Aorta (tissue), 5 donors: ENCODE measurements around the gene MYBPH. TPM values are rescaled to one million over a fixed set of nuclear protein-coding genes. Genes with fewer than 3 reads are reported as not detected.

Source experiments
- ATAC-seq: fragments of 200-7000 bp; cut with Tn5 transposase; one replicate; pipeline ENCODE4 v1.9.1; 2022; ENCODE audit warnings: moderate library complexity; ENCODE audit not compliant: low FRiP score
- DNase-seq, 2 donors: peaks; one replicate each; pipeline ENCODE4 v3.0.0-alpha.2; 2020
- H3K27ac ChIP-seq, 2 donors: one replicate each; pipeline ENCODE4 v1.5.1; 2013; ENCODE audit warnings: low read length in 2 of 2, mild to moderate bottlenecking in 2 of 2, moderate library complexity in 2 of 2, control low read depth in 1 of 2, inconsistent platforms in 1 of 2, low read depth in 1 of 2
- H3K27me3 ChIP-seq, 2 donors: one replicate each; pipeline ENCODE4 v1.6.1; 2013; ENCODE audit warnings: control low read depth in 1 of 2, low read length in 1 of 2, mild to moderate bottlenecking in 1 of 2, moderate library complexity in 1 of 2; ENCODE audit not compliant: insufficient read depth in 2 of 2, control insufficient read depth in 1 of 2
- H3K36me3 ChIP-seq, 2 donors: one replicate each; pipeline ENCODE4 v1.6.1; 2013; ENCODE audit warnings: control low read depth in 1 of 2, low read length in 1 of 2, mild to moderate bottlenecking in 1 of 2; ENCODE audit not compliant: insufficient read depth in 2 of 2, control insufficient read depth in 1 of 2
- H3K4me1 ChIP-seq, 2 donors: one replicate each; pipeline ENCODE4 v1.6.1; 2013; ENCODE audit warnings: low read length in 2 of 2, control low read depth in 1 of 2, mild to moderate bottlenecking in 1 of 2, moderate library complexity in 1 of 2; ENCODE audit not compliant: insufficient read depth in 2 of 2, control insufficient read depth in 1 of 2
- H3K4me3 ChIP-seq, 2 donors: one replicate each; pipeline ENCODE4 v1.5.1; 2013; ENCODE audit warnings: low read length in 2 of 2, control low read depth in 1 of 2, mild to moderate bottlenecking in 1 of 2
- H3K9me3 ChIP-seq: one replicate; pipeline ENCODE4 v1.6.1; 2013; ENCODE audit warnings: mild to moderate bottlenecking, low read length; ENCODE audit not compliant: control insufficient read depth
- WGBS, 2 donors: extraction: QIAGEN DNeasy Blood & Tissue Kit; methylation state at CpG; one replicate each; pipeline ENCODE4 v1.1.7; 2013; 5-methylcytosine and 5-hydroxymethylcytosine counted together
- intact Hi-C, 2 donors: fragments of 100-400 bp; cut with DNase I; formaldehyde crosslinking; loops; one replicate each; pipeline versions ENCODE4 v1.14.2 to v1.15.0; 2022
- polyA plus RNA-seq, 2 donors: library from polyadenylated mRNA; stranded (reverse); fragments of 200-250 nt; gene quantifications; one replicate each; pipeline ENCODE4 v1.2.3, GENCODE V29; 2013
- total RNA-seq, 2 donors: library from RNA; stranded (reverse); fragmentation: NEBNext Ultra II Directional; extraction: Animal tissue kit (Norgen Biotek cat#: 25700); gene quantifications; one replicate each; pipeline ENCODE4 v1.2.1, GENCODE V29; 2021
- donor health status: healthy with polysubstance abuse.
- donor health status: Bipolar disorder and iron deficiency.
- donor health status: DM: no; HTN: no; CAD: no.
- donor health status: DM: no; HTN: no; CAD: no.
- donor health status: DM: yes; HTN: yes; CAD: no.

The MYBPH gene
- total and polyA plus RNA-seq, 4 donors, result not detected

DNA sequence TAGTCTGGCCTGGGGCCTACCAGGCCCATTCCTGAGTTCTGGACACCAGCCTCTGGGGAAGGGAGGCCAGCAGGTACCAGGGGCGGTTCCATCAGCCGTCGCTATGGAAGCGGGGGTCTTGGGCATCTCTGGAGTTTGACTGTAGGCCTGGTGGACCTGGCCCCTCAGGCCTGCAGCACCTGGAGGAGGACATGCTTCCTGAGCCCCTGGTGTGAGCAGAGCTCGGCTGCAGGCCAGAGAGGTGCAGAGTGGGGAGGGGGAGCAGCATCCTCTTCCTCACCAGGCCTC lies 7.8 kb downstream of the MYBPH start:
- no peak overlapping the region for H3K4me3 ChIP-seq
- DNase-seq (peak in 1 of 2 donors; percentile 51), ATAC-seq (no peak)
- no peak overlapping the region for H3K27ac ChIP-seq
- no peaks in the 10 kb centered on the region for H3K36me3 ChIP-seq
- 90 to 96% methylated on average over 5 of the region's 5 CpGs for WGBS, 2 donors
- intact Hi-C loops, result loop anchor here in 1 of 2 donors (10.0 kb wide), 1 partner anchor 47 kb away; no protein-coding TSS in a partner anchor
- no peaks in the 10 kb centered on the region for H3K9me3 ChIP-seq
- H3K4me1 ChIP-seq, result no peaks in the 10 kb centered on the region
- no peaks in the 10 kb centered on the region for H3K27me3 ChIP-seq

GRCh38 chr1:203167026-203167912 lies 8.4 kb downstream of the MYBPH start:
- intact Hi-C loops, result loop anchor here in 1 of 2 donors (10.0 kb wide), 1 partner anchor 48 kb away; no protein-coding TSS in a partner anchor
- no peak for ATAC-seq
- Histone ChIP-seq H3K9me3 (no peaks in the 10 kb centered on the region), H3K4me1 (no peaks in the 10 kb centered on the region), H3K27ac (no peak overlapping the region), H3K4me3 (no peak overlapping the region), H3K36me3 (no peaks in the 10 kb centered on the region), H3K27me3 (no peaks in the 10 kb centered on the region)
- DNase-seq, result no peak
- 84 to 89% methylated on average over 23 of the region's 23 CpGs for WGBS, 2 donors

GRCh38 chr1:203166192-203166940 lies 9.3 kb downstream of the MYBPH start:
- Histone ChIP-seq H3K36me3 (no peaks in the 10 kb centered on the region), H3K27ac (no peak overlapping the region), H3K9me3 (no peaks in the 10 kb centered on the region), H3K4me3 (no peak overlapping the region), H3K27me3 (no peaks in the 10 kb centered on the region), H3K4me1 (no peaks in the 10 kb centered on the region)
- peak; percentile 26 for ATAC-seq
- 69 to 74% methylated on average over 14 of the region's 14 CpGs for WGBS, 2 donors
- intact Hi-C loops, result loop anchor here in 1 of 2 donors (10.0 kb wide), 1 partner anchor 48 kb away; no protein-coding TSS in a partner anchor
- no peak for DNase-seq

DNA sequence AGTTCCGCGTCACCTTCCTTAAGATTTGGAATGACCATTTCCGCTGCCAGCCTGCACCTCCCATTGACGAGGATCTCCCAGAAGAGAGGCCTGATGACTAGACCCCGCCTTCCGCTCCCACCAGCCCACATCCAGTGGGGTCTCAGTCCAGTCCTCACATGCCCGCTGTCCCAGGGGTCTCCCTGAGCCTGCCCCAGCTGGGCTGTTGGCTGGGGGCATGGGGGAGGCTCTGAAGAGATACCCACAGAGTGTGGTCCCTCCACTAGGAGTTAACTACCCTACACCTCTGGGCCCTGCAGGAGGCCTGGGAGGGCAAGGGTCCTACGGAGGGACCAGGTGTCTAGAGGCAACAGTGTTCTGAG lies 9.8 kb downstream of the MYBPH start:
- H3K36me3 ChIP-seq, result no peaks in the 10 kb centered on the region
- WGBS, 2 donors, result 96% methylated on average over 8 of the region's 8 CpGs
- H3K9me3 ChIP-seq, result no peaks in the 10 kb centered on the region
- no peak for ATAC-seq
- H3K4me3 ChIP-seq, result no peak overlapping the region
- peak in 1 of 2 donors; percentile 5 for DNase-seq
- no peaks in the 10 kb centered on the region for H3K4me1 ChIP-seq
- H3K27me3 ChIP-seq, result no peaks in the 10 kb centered on the region
- intact Hi-C loops, result loop anchor here in 1 of 2 donors (10.0 kb wide), 1 partner anchor 49 kb away; no protein-coding TSS in a partner anchor
- no peak overlapping the region for H3K27ac ChIP-seq

- Histone ChIP-seq H3K27ac (no peak overlapping the region), H3K9me3 (no peaks in the 10 kb centered on the region), H3K4me1 (no peaks in the 10 kb centered on the region), H3K27me3 (no peaks in the 10 kb centered on the region), H3K4me3 (no peak overlapping the region), H3K36me3 (no peaks in the 10 kb centered on the region)
- no peak for ATAC-seq
- intact Hi-C loops, result loop anchor here in 1 of 2 donors (10.0 kb wide), 1 partner anchor 50 kb away; no protein-coding TSS in a partner anchor
- DNase-seq, result peak in 1 of 2 donors; percentile 35
- WGBS, 2 donors, result 93 to 94% methylated on average over 28 of the region's 28 CpGs
These were observed 10.4 kb downstream of the MYBPH start for GRCh38 chr1:203165101-203165799.

- H3K9me3 ChIP-seq, result no peaks in the 10 kb centered on the region
- no peaks in the 10 kb centered on the region for H3K36me3 ChIP-seq
- intact Hi-C loops, result loop anchor here in 1 of 2 donors (10.0 kb wide), 1 partner anchor 51 kb away; no protein-coding TSS in a partner anchor
- no peaks in the 10 kb centered on the region for H3K27me3 ChIP-seq
- H3K27ac ChIP-seq, result no peak overlapping the region
- WGBS, 2 donors, result 69 to 73% methylated on average over 7 of the region's 7 CpGs
- no peak for DNase-seq
- H3K4me1 ChIP-seq, result no peaks in the 10 kb centered on the region
- no peak overlapping the region for H3K4me3 ChIP-seq
- ATAC-seq, result no peak
These were observed 11.6 kb downstream of the MYBPH start for GRCh38 chr1:203163891-203164635.

DNA sequence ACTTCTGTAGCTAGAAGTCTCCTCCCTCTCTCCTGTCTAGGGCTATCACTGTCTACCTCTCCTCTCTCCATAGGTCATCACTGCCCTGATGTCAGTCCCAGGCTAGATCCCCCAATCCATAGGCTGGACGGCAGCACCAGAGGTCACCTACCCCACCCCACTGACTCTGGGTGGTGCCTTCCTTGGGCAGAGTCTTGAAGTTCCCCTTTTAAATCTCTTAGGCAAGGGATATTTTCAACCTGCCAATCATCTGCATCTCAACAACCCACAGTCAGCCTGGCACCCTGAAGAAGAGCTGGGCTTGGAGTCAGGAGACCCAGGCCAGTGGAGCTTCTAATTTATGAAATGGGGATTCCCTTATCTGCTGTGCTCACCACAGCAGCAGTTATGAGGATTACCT lies 13.2 kb downstream of the MYBPH start:
- Histone ChIP-seq H3K9me3 (no peaks in the 10 kb centered on the region), H3K27me3 (no peaks in the 10 kb centered on the region), H3K4me3 (no peak overlapping the region), H3K36me3 (no peaks in the 10 kb centered on the region), H3K27ac (no peak overlapping the region), H3K4me1 (no peaks in the 10 kb centered on the region)
- ATAC-seq (no peak), DNase-seq (peak in 1 of 2 donors; percentile 30)
- 73% methylated on average over 1 of the region's 1 CpG for WGBS, 2 donors
- intact Hi-C loops, result loop anchor here in 1 of 2 donors (10.0 kb wide), 1 partner anchor 52 kb away; no protein-coding TSS in a partner anchor

DNA sequence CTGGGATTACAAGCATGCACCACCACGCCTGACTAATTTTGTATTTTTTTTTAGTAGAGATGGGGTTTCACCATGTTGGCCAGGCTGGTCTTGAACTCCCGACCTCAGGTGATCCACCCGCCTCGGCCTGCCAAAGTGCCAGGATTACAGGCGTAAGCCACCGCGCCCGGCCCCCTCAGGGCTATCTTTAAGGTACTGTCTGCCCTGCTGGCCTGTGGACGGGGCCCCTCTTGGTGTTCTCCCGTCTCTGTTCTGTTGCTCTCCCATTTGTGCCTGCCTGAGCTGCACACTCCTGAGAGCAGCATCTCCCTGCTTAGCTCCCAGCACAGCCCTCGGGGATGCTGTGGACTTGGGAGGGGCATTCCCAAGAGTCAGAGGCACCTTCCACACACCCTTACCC lies 13.9 kb downstream of the MYBPH start:
- no peaks in the 10 kb centered on the region for H3K36me3 ChIP-seq
- WGBS, 2 donors, result 89 to 90% methylated on average over 11 of the region's 11 CpGs
- intact Hi-C loops, result loop anchor here in 1 of 2 donors (10.0 kb wide), 1 partner anchor 53 kb away; no protein-coding TSS in a partner anchor

More for the DNA sequence above, 13.9 kb downstream of the MYBPH start:
- ATAC-seq (no peak), DNase-seq (no peak)
- H3K9me3 ChIP-seq, result no peaks in the 10 kb centered on the region
- H3K27ac ChIP-seq, result no peak overlapping the region
- H3K4me1 ChIP-seq, result no peaks in the 10 kb centered on the region
- no peak overlapping the region for H3K4me3 ChIP-seq
- no peaks in the 10 kb centered on the region for H3K27me3 ChIP-seq
